Stimulated activated CD4-positive, alpha-beta T cell treated with anti-CD3 and anti-CD28 coated beads, Interleukin-15, amount 100 ng/mL, for 48 hours (primary cell): Measurements from ENCODE around the gene CLEC2D.
"Not testable (repeated sequence)": the region's sequence is repeated elsewhere in the genome, so short reads cannot be mapped to it uniquely, and the experiment has no call there.

Source experiments
- DNase-seq, 2 donors: peaks; one replicate each; pipeline ENCODE4 v3.0.0-alpha.2; 2020; ENCODE audit warnings: low read depth in 2 of 2

The CLEC2D gene

GRCh38 chr12:9651265-9651729 lies 18.2 kb upstream of the CLEC2D start:
- peak; percentile 61 to 65 for DNase-seq

- DNase-seq: no peak
Measured at GRCh38 chr12:9660046-9660445, 9.5 kb upstream of the CLEC2D start.

GRCh38 chr12:9661720-9662119 lies 7.8 kb upstream of the CLEC2D start:
- DNase-seq: no peak

GRCh38 chr12:9662488-9662887 lies 7.0 kb upstream of the CLEC2D start:
- DNase-seq: no peak

- DNase-seq: no peak
Measured at GRCh38 chr12:9667403-9668160, 1.9 kb upstream of the CLEC2D start.

- no peak for DNase-seq
Measured at GRCh38 chr12:9668161-9669018, 1.1 kb upstream of the CLEC2D start.

GRCh38 chr12:9669019-9669326 lies 540 bp upstream of the CLEC2D start:
- no peak for DNase-seq

GRCh38 chr12:9672340-9672739 lies 2.8 kb downstream of the CLEC2D start:
- DNase-seq: not testable (repeated sequence)

GRCh38 chr12:9673404-9674225 lies 4.1 kb downstream of the CLEC2D start:
- peak; percentile 61 to 71 for DNase-seq

GRCh38 chr12:9674226-9674590 lies 4.7 kb downstream of the CLEC2D start:
- no peak for DNase-seq

GRCh38 chr12:9682508-9682907 lies 13.0 kb downstream of the CLEC2D start:
- DNase-seq: not testable (repeated sequence)

GRCh38 chr12:9682949-9683348 lies 13.4 kb downstream of the CLEC2D start:
- DNase-seq: not testable (repeated sequence)

- not testable (repeated sequence) for DNase-seq
Measured at GRCh38 chr12:9685366-9685765, 15.9 kb downstream of the CLEC2D start.

- no peak for DNase-seq
Measured at GRCh38 chr12:9685915-9686314, 16.4 kb downstream of the CLEC2D start.

GRCh38 chr12:9687228-9687627 lies 17.7 kb downstream of the CLEC2D start:
- DNase-seq: no peak

- no peak for DNase-seq
Measured at GRCh38 chr12:9692909-9693308, 23.4 kb downstream of the CLEC2D start.

GRCh38 chr12:9694241-9694640 lies 24.7 kb downstream of the CLEC2D start:
- DNase-seq: no peak

GRCh38 chr12:9695150-9695549 lies 25.6 kb downstream of the CLEC2D start:
- DNase-seq: not testable (repeated sequence)

- DNase-seq: not testable (repeated sequence)
Measured at GRCh38 chr12:9695661-9696060, 26.1 kb downstream of the CLEC2D start.

- DNase-seq: no peak
Measured at GRCh38 chr12:9697619-9698018, 28.1 kb downstream of the CLEC2D start.

GRCh38 chr12:9698681-9699080 lies 29.2 kb downstream of the CLEC2D start:
- no peak for DNase-seq

- no peak for DNase-seq
Measured at GRCh38 chr12:9699269-9699897, 29.9 kb downstream of the CLEC2D start.
